ENCODE data around the gene RNF39.
"Not testable (repeated sequence)": the region's sequence is repeated elsewhere in the genome, so short reads cannot be mapped to it uniquely, and the experiment has no call there.

- TF ChIP-seq SUZ12, SP1 (IDR thresholded peaks at IDR 0.05): not testable (repeated sequence)
These were observed 52.9 kb downstream of the RNF39 start for GRCh38 chr6:30022712-30023111.
